HEK293 (cell line): ENCODE measurements around the gene SAMD5.
"Not testable (repeated sequence)": the region's sequence is repeated elsewhere in the genome, so short reads cannot be mapped to it uniquely, and the experiment has no call there.

Experiments used
- CTCF ChIA-PET: fragments of 350-600 bp; formaldehyde crosslinking; extraction: SDS; loops from one replicate; lab custom pipeline; 2021; ENCODE audit warnings: antibody characterized with exemption; lab: Yijun Ruan, JAX
- POLR2A ChIA-PET: fragments of 300-600 bp; formaldehyde crosslinking; extraction: SDS; loops from one replicate; lab custom pipeline; 2020; ENCODE audit warnings: antibody characterized with exemption, inconsistent platforms; lab: Yijun Ruan, JAX
- H3K27ac ChIP-seq: fragments of 200-500 bp; sonication (Bioruptor generic); 2 replicates; pipeline ENCODE4 v1.5.1; 2014; ENCODE audit warnings: low read depth, low read length, control low read depth, inconsistent platforms; ENCODE audit errors: extremely low read depth
- H3K36me3 ChIP-seq, 2 experiments: fragments of 200-500 bp in 1 of 2; sonication (Bioruptor generic) in 1 of 2; 1 replicate in 1 of 2; 2 replicates in 1 of 2; pipeline ENCODE4 v1.5.1; 2014 to 2017; ENCODE audit warnings: inconsistent platforms in 2 of 2, low read length in 2 of 2; ENCODE audit not compliant: control insufficient read depth in 2 of 2, insufficient read depth in 1 of 2
- H3K4me1 ChIP-seq: fragments of 200-500 bp; sonication (Bioruptor generic); 2 replicates; pipeline ENCODE4 v1.5.1; 2014; ENCODE audit warnings: mild to moderate bottlenecking, low read length, inconsistent platforms; ENCODE audit not compliant: control insufficient read depth, insufficient read depth
- H3K4me3 ChIP-seq: 2 replicates; pipeline ENCODE4 v1.5.1; 2011; ENCODE audit warnings: low read depth, mild to moderate bottlenecking, control low read depth, low read length, moderate library complexity
- H3K9me3 ChIP-seq: fragments of 200-500 bp; sonication (Bioruptor generic); 2 replicates; pipeline ENCODE4 v1.5.1; 2014; ENCODE audit warnings: low read depth, low read length, inconsistent platforms; ENCODE audit not compliant: control insufficient read depth, insufficient read depth
- KLF9 ChIP-seq: fragments of 450-650 bp; formaldehyde crosslinking; IDR thresholded peaks from 2 replicates; pipeline ENCODE4 v1.5.1; 2016; ENCODE audit warnings: missing biosample characterization, missing genetic modification characterization, low read depth
- ZBTB17 ChIP-seq: fragments of 450-650 bp; formaldehyde crosslinking; IDR thresholded peaks from 2 replicates; pipeline ENCODE4 v1.5.1; 2016; ENCODE audit warnings: missing biosample characterization, missing genetic modification characterization
- ZFP3 ChIP-seq: fragments of 450-650 bp; formaldehyde crosslinking; IDR thresholded peaks from 2 replicates; pipeline ENCODE4 v1.5.1; 2016; ENCODE audit warnings: low read depth, missing biosample characterization, missing genetic modification characterization
- ZNF354C ChIP-seq: fragments of 450-650 bp; formaldehyde crosslinking; IDR thresholded peaks from 2 replicates; pipeline ENCODE4 v1.5.1; 2016; ENCODE audit warnings: missing biosample characterization, missing genetic modification characterization, low read depth, borderline replicate concordance
- ZNF518A ChIP-seq: fragments of 450-650 bp; formaldehyde crosslinking; conservative IDR thresholded peaks from 2 replicates; pipeline ENCODE4 v1.5.1; 2016; ENCODE audit warnings: low read depth, missing biosample characterization, missing genetic modification characterization
- ZNF530 ChIP-seq: fragments of 450-650 bp; formaldehyde crosslinking; IDR thresholded peaks from 2 replicates; pipeline ENCODE4 v1.5.1; 2016; ENCODE audit warnings: low read depth, missing biosample characterization, missing genetic modification characterization
- ZNF610 ChIP-seq: fragments of 450-650 bp; formaldehyde crosslinking; IDR thresholded peaks from 2 replicates; pipeline ENCODE4 v1.5.1; 2016; ENCODE audit warnings: missing biosample characterization, missing genetic modification characterization, borderline replicate concordance
- ZNF626 ChIP-seq: fragments of 450-650 bp; sonication (Bioruptor Pico); formaldehyde crosslinking; IDR thresholded peaks from 2 replicates; pipeline ENCODE4 v1.5.1; 2018; ENCODE audit warnings: missing biosample characterization, missing genetic modification characterization, inconsistent platforms

SAMD5 gene

GRCh38 chr6:147531321-147531720 is 22.8 kb downstream of the SAMD5 start:
- Histone ChIP-seq H3K4me1 (peaks cover 11% of the 10 kb centered on the region), H3K27ac (no peak overlapping the region), H3K4me3 (no peak overlapping the region)
- POLR2A ChIA-PET, result no interaction called here
- CTCF ChIA-PET, result no interaction called here
- TF ChIP-seq ZBTB17, result no peak
- TF ChIP-seq, all 188 proteins: peak for 0
- Histone ChIP-seq H3K36me3 (no peaks in the 10 kb centered on the region), H3K9me3 (no peaks in the 10 kb centered on the region)

GRCh38 chr6:147534116-147534860 is 25.8 kb downstream of the SAMD5 start:
- H3K4me3 ChIP-seq, result no peak overlapping the region
- ChIA-PET CTCF (interaction anchor here (0.6 kb wide), 1 partner anchor 71 kb away, joined by 3 read pairs; no protein-coding TSS in a partner anchor), POLR2A (no interaction called here)
- no peak for TF ChIP-seq ZNF626 (tag by site-specific recombination)
- peaks cover 11% of the 10 kb centered on the region for H3K4me1 ChIP-seq
- H3K27ac ChIP-seq, result no peak overlapping the region
- H3K9me3 ChIP-seq, result no peaks in the 10 kb centered on the region
- H3K36me3 ChIP-seq, result no peaks in the 10 kb centered on the region

- H3K36me3 ChIP-seq, result no peaks in the 10 kb centered on the region
- no peaks in the 10 kb centered on the region for H3K9me3 ChIP-seq
- ChIA-PET POLR2A (no interaction called here), CTCF (no interaction called here)
- H3K4me3 ChIP-seq, result no peak overlapping the region
- TF ChIP-seq KLF9 (tag by site-specific recombination), result no peak
- H3K27ac ChIP-seq, result no peak overlapping the region
- H3K4me1 ChIP-seq, result no peaks in the 10 kb centered on the region
Measured at GRCh38 chr6:147538821-147539220, 30.3 kb downstream of the SAMD5 start.

- Histone ChIP-seq H3K27ac (no peak overlapping the region), H3K4me3 (no peak overlapping the region), H3K36me3 (no peaks in the 10 kb centered on the region), H3K9me3 (no peaks in the 10 kb centered on the region), H3K4me1 (no peaks in the 10 kb centered on the region)
- ChIA-PET CTCF (interaction anchor here (0.7 kb wide), 1 partner anchor 14 kb away, joined by 4 read pairs; no protein-coding TSS in a partner anchor), POLR2A (no interaction called here)
- no peak for TF ChIP-seq ZNF518A (tag by site-specific recombination)
- TF ChIP-seq ZNF530 (tag by site-specific recombination), result no peak
- TF ChIP-seq ZNF354C (tag by site-specific recombination), result no peak
- TF ChIP-seq ZNF610 (tag by site-specific recombination), result no peak
- TF ChIP-seq ZBTB17, result no peak
- TF ChIP-seq ZFP3 (tag by site-specific recombination), result no peak
Measured at GRCh38 chr6:147540075-147540474, 31.6 kb downstream of the SAMD5 start.

- H3K36me3 ChIP-seq, CTCF ChIA-PET, POLR2A ChIA-PET, H3K4me1 ChIP-seq, H3K9me3 ChIP-seq, H3K4me3 ChIP-seq, H3K27ac ChIP-seq: not testable (repeated sequence)
Measured at GRCh38 chr6:147542436-147542835, 33.9 kb downstream of the SAMD5 start.
